NK-92 treated with Interleukin-12 subunit alpha and Interleukin-12 subunit beta, amount 100 ng/mL, for 24 hours (cell line): ENCODE measurements around the gene KLK2.

Experiments used
- DNase-seq: peaks from one replicate; lab custom pipeline; 2025; lab: John Stamatoyannopoulos, UW

Gene KLK2

DNA sequence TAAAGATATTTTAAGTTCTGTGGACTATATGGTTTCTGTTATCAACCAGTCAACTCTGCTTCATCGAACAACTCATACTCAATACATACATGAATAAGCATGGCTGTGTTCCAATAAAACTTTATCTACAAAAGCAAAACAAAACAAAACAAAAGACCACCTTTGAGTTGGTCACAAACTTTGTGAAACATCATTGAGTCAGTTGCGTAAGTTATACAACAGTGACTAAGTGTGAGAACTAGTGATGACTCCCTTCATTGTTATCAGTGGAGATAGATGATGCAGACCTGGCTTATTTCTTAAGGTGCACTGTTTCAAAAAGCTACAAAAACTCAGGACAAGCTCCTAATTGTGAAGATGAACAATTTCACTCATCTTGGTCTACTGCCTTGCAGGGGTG is 52.5 kb downstream of the KLK2 start:
- no peak for DNase-seq

DNA sequence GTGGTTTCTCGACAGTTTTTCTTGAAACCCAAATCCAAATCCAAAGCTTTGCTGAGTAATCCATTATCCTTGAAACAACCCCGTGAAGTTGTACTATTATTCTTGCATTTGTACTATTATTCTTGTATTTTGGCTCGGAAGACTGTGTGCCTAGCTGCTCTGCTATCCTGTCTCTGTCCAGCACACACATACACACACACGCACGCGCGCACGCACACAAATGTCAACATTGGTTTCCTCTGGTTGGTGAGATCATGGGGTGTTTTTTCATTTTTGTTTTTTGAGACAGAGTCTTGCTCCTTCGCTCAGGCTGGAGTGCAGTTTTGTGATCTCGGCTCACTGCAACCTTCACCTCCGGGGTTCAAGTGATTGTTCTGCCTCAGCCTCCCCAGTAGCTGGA is 52.9 kb downstream of the KLK2 start:
- no peak for DNase-seq

DNA sequence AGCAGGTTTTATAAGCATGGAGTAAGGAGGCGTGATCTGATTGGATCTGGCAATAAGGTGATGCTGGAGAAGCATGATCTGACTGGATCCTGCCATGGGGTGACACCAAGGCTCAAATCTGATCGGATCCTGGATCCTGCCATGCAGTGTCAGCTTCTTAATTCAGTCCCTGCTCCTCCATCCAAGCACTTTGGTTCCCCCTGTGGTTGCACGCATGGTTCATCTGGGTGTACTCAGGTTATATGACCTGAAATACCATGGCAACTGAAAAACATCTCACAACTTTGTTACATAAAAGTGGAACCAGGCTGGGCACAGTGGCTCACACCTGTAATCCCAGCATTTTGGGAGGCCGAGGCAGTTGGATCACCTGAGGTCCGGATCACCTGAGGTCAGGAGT is 55.6 kb downstream of the KLK2 start:
- no peak for DNase-seq
